H1 (cell line): ENCODE data around the gene SNRNP70. TPM values are rescaled to one million over a fixed set of nuclear protein-coding genes. Genes with fewer than 3 reads are reported as not detected.

Source experiments
- ATF3 ChIP-seq: IDR thresholded peaks from 2 replicates; pipeline ENCODE4 v1.6.1; 2011; ENCODE audit warnings: low read depth, mild to moderate bottlenecking, low read length; ENCODE audit not compliant: insufficient read depth
- CHD7 ChIP-seq: fragments of 300-600 bp; sonication (generic); IDR thresholded peaks from 2 replicates; pipeline ENCODE4 v1.7.1; 2012; ENCODE audit warnings: low read length, moderate library complexity, mild to moderate bottlenecking, inconsistent platforms; ENCODE audit not compliant: insufficient replicate concordance
- EZH2 ChIP-seq: fragments of 200-600 bp; sonication (generic); IDR thresholded peaks from 2 replicates; pipeline ENCODE4 v1.7.1; 2012; ENCODE audit warnings: low read depth, mild to moderate bottlenecking, moderate library complexity, low read length, inconsistent platforms; ENCODE audit not compliant: severe bottlenecking
- HDAC6 ChIP-seq: IDR thresholded peaks from one replicate; pipeline ENCODE4 v1.7.1; 2012; ENCODE audit warnings: low read depth, mild to moderate bottlenecking, inconsistent platforms, low read length, moderate library complexity
- JUN ChIP-seq: IDR thresholded peaks from 2 replicates; pipeline ENCODE4 v1.6.1; 2011; ENCODE audit warnings: low read depth, mild to moderate bottlenecking, improper control_type of control experiment, low read length
- NRF1 ChIP-seq: IDR thresholded peaks from 2 replicates; pipeline ENCODE4 v1.6.1; 2011; ENCODE audit warnings: mild to moderate bottlenecking, low read depth, low read length, improper control_type of control experiment
- POLR2A ChIP-seq, 2 experiments: IDR thresholded peaks; 1 replicate in 1 of 2; 2 replicates in 1 of 2; pipeline ENCODE4 v1.6.1; 2011; ENCODE audit warnings: low read depth in 2 of 2, low read length in 2 of 2, mild to moderate bottlenecking in 2 of 2; ENCODE audit errors: control extremely low read depth in 1 of 2
- POU5F1 ChIP-seq: IDR thresholded peaks from 2 replicates; pipeline ENCODE4 v1.6.1; 2011; ENCODE audit warnings: low read depth, mild to moderate bottlenecking, low read length, moderate library complexity
- SP1 ChIP-seq: IDR thresholded peaks from 2 replicates; pipeline ENCODE4 v1.6.1; 2011; ENCODE audit warnings: low read depth, low read length
- SRF ChIP-seq: IDR thresholded peaks from 2 replicates; pipeline ENCODE4 v1.6.1; 2011; ENCODE audit warnings: mild to moderate bottlenecking, low read depth, low read length, moderate library complexity
- polyA plus RNA-seq, 7 experiments: library from polyadenylated mRNA; depleted of rRNA in 3 of 7; stranded (reverse) in 5 of 7; unstranded in 2 of 7; fragments of >200 nt in 5 of 7; fragments of 200-250 nt in 2 of 7; gene quantifications; 1 replicate in 5 of 7; 2 replicates in 1 of 7; 4 replicates in 1 of 7; pipeline versions ENCODE4 v1.2.1 to v1.2.3, GENCODE V29; 2011 to 2013; ENCODE audit warnings: missing spikeins in 2 of 7, mixed read lengths in 2 of 7
- total RNA-seq: library from RNA; stranded (reverse); fragmentation: NEBNext Ultra II Directional; extraction: Animal tissue kit (Norgen Biotek cat#: 25700); gene quantifications from 2 replicates; pipeline ENCODE4 v1.2.1, GENCODE V29; 2021

The SNRNP70 gene
- total and polyA plus RNA-seq, 2 of the 8 experiments (the other 6 are each of a cell fraction or from before 2014, with no cell fraction given) = 231 to 235 TPM

DNA sequence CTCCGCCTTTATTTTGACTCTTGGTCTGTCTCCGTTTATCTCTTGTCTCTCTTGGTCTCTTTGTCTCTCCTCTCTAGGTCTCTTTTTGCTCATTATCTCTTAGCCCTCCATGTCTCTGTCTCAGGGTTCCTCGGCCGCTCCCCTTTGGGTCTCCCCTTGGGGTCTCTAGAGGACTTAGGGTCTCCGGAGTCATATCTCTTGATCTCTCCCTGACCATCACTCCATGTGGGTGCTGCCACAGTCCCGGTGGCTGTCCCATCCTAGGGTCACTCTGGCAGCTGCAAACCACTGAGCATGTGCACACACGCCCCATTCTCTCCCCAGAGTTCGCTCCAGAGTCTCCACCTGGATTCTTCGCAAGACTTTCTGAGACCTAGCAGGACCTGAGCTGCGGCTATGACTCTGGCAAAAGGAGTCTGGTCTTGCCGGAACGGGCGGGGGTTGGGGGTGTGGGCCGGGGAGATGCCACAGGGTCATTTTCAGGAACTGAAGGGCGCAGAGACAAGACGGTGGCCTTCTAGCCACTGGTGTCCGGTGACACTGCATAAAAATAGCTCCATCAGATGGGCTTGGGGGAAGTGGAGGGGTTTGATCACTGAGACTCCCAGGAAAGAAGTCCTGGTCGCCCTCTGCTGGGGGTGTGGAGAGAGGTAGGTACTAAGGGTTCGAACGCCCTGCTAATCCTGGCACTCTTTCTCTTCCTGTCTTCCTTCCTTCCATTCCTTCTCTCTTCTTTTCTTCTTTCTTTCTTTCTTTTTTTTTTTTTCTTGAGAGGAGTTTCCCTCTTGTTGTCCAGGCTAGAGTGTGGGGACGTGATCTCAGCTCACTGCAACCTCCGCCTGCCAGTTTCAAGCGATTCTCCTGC is 11.5 kb upstream of the SNRNP70 start (continued):
- TF ChIP-seq CHD7 (no peak), NRF1 (no peak), SP1 (no peak), POLR2A (IDR thresholded peaks at IDR 0.05; ENCODE audit: control extremely low read depth in 1 of 2, low read depth in 2 of 2, low read length in 2 of 2) (no peak), POU5F1 (no peak), SRF (no peak), JUN (no peak), EZH2 (no peak), HDAC6 (no peak), ATF3 (no peak)
